Loucy (cell line): ENCODE results near the gene SPSB1.

Source experiments
- H2AFZ ChIP-seq: fragments of 200-600 bp; sonication (generic); 2 replicates; pipeline ENCODE4 v1.6.0; 2016; ENCODE audit warnings: antibody characterized with exemption, mild to moderate bottlenecking, low read length, moderate library complexity
- H3F3A ChIP-seq: fragments of 200-600 bp; 2 replicates; pipeline ENCODE4 v1.6.0; 2016; ENCODE audit warnings: antibody characterized with exemption, low read depth, mild to moderate bottlenecking
- H3K27me3 ChIP-seq: fragments of 200-600 bp; sonication (generic); 2 replicates; pipeline ENCODE4 v1.6.1; 2014; ENCODE audit warnings: low read length, mild to moderate bottlenecking; ENCODE audit not compliant: insufficient read depth, poor library complexity, severe bottlenecking
- H3K36me3 ChIP-seq: fragments of 200-600 bp; sonication (generic); 2 replicates; pipeline ENCODE4 v1.6.1; 2016; ENCODE audit warnings: low read length; ENCODE audit not compliant: insufficient read depth
- H3K4me1 ChIP-seq: fragments of 200-600 bp; sonication (generic); 2 replicates; pipeline ENCODE4 v1.5.1; 2014; ENCODE audit warnings: low read length, mild to moderate bottlenecking; ENCODE audit not compliant: insufficient read depth, poor library complexity, severe bottlenecking
- H3K4me2 ChIP-seq: fragments of 200-600 bp; sonication (generic); 2 replicates; pipeline ENCODE4 v1.6.0; 2014; ENCODE audit warnings: antibody characterized with exemption, low read length, low read depth, mild to moderate bottlenecking; ENCODE audit not compliant: poor library complexity, severe bottlenecking
- H3K4me3 ChIP-seq: fragments of 200-600 bp; sonication (generic); 2 replicates; pipeline ENCODE4 v1.5.1; 2014; ENCODE audit warnings: low read length, mild to moderate bottlenecking, mixed read lengths; ENCODE audit not compliant: poor library complexity, severe bottlenecking
- H3K79me2 ChIP-seq: fragments of 200-600 bp; sonication (generic); 2 replicates; pipeline ENCODE4 v1.6.1; 2014; ENCODE audit warnings: low read length; ENCODE audit not compliant: insufficient read depth
- H3K9ac ChIP-seq: fragments of 200-600 bp; sonication (generic); 2 replicates; pipeline ENCODE4 v1.6.0; 2014; ENCODE audit warnings: mild to moderate bottlenecking, low read depth, low read length, moderate library complexity; ENCODE audit not compliant: poor library complexity, severe bottlenecking
- H3K9me2 ChIP-seq: fragments of 200-600 bp; sonication (generic); replicated peaks from 2 replicates; pipeline ENCODE4 v1.6.1; 2016; ENCODE audit warnings: low read depth, low read length, mixed read lengths
- H3K9me3 ChIP-seq: fragments of 200-600 bp; sonication (generic); 2 replicates; pipeline ENCODE4 v1.6.1; 2014; ENCODE audit warnings: mild to moderate bottlenecking, antibody characterized with exemption, low read length, low read depth; ENCODE audit not compliant: insufficient read depth
- H4K20me1 ChIP-seq: fragments of 200-600 bp; sonication (generic); 2 replicates; pipeline ENCODE4 v1.6.0; 2014; ENCODE audit warnings: antibody characterized with exemption, low read length, mild to moderate bottlenecking; ENCODE audit not compliant: insufficient read depth, poor library complexity, severe bottlenecking
- CTCF ChIP-seq: fragments of 200-600 bp; sonication (generic); conservative IDR thresholded peaks from 2 replicates; pipeline ENCODE4 v1.5.1; 2014; ENCODE audit warnings: mild to moderate bottlenecking, antibody characterized with exemption, low read length
- EZH2phosphoT487 ChIP-seq: fragments of 200-600 bp; IDR thresholded peaks from 2 replicates; pipeline ENCODE4 v1.6.1; 2018; ENCODE audit warnings: antibody characterized with exemption, mild to moderate bottlenecking, moderate library complexity, borderline replicate concordance

Gene SPSB1

GRCh38 chr1:9378801-9379200 lies 86.1 kb downstream of the SPSB1 start:
- Histone ChIP-seq H3K4me2 (no peak overlapping the region), H3F3A (no peaks in the 10 kb centered on the region), H3K36me3 (no peaks in the 10 kb centered on the region), H3K4me3 (no peak overlapping the region), H3K9me3 (no peaks in the 10 kb centered on the region), H3K9ac (no peak overlapping the region), H3K27me3 (no peaks in the 10 kb centered on the region), H3K9me2 (no peaks in the 10 kb centered on the region), H2AFZ (no peak overlapping the region), H3K79me2 (no peaks in the 10 kb centered on the region), H3K4me1 (no peaks in the 10 kb centered on the region), H4K20me1 (no peaks in the 10 kb centered on the region)
- peak; percentile 31 for TF ChIP-seq CTCF
- no peak for TF ChIP-seq EZH2phosphoT487

- H3K9ac ChIP-seq = no peak overlapping the region
Measured at GRCh38 chr1:9380711-9381110, 88.0 kb downstream of the SPSB1 start.

GRCh38 chr1:9382643-9383491 lies 90.2 kb downstream of the SPSB1 start:
- no peaks in the 10 kb centered on the region for H3K27me3 ChIP-seq
- H3K9me3 ChIP-seq = no peaks in the 10 kb centered on the region
- H3F3A ChIP-seq = no peaks in the 10 kb centered on the region
- no peak overlapping the region for H3K4me2 ChIP-seq
- H3K79me2 ChIP-seq = no peaks in the 10 kb centered on the region
- no peak overlapping the region for H2AFZ ChIP-seq
- no peak overlapping the region for H3K9ac ChIP-seq
- peaks cover 8% of the 10 kb centered on the region for H3K4me1 ChIP-seq
- no peak overlapping the region for H3K4me3 ChIP-seq
- no peaks in the 10 kb centered on the region for H4K20me1 ChIP-seq
- TF ChIP-seq CTCF (no peak), EZH2phosphoT487 (no peak)
- H3K36me3 ChIP-seq = no peaks in the 10 kb centered on the region
- no peaks in the 10 kb centered on the region for H3K9me2 ChIP-seq

More at GRCh38 chr1:9380711-9381110, 88.0 kb downstream of the SPSB1 start:
- Histone ChIP-seq H3K4me2 (no peak overlapping the region), H3K27me3 (no peaks in the 10 kb centered on the region), H4K20me1 (no peaks in the 10 kb centered on the region), H3K79me2 (no peaks in the 10 kb centered on the region), H3K4me1 (peaks cover under 1% of the 10 kb centered on the region), H3K36me3 (no peaks in the 10 kb centered on the region), H3F3A (no peaks in the 10 kb centered on the region), H3K4me3 (no peak overlapping the region), H3K9me3 (no peaks in the 10 kb centered on the region), H3K9me2 (no peaks in the 10 kb centered on the region), H2AFZ (no peak overlapping the region)
- TF ChIP-seq CTCF (no peak), EZH2phosphoT487 (no peak)
